ENCODE results near the gene MRPL3. TPM values are rescaled to one million over a fixed set of nuclear protein-coding genes. Genes with fewer than 3 reads are reported as not detected.
A peak's percentile ranks its signal among the peaks of the same experiment; 100 is the strongest.

Gene MRPL3
- polyA plus RNA-seq, 2 of the 4 experiments (the other 2 are of a cell fraction): 108 to 215 TPM

GRCh38 chr3:131543714-131544113 is 40.9 kb upstream of the MRPL3 start:
- FAIRE-seq (no peak), ATAC-seq (peak; percentile 68 to 89; a peak in 5 of 6 replicates), DNase-seq (ENCODE audit: low read depth in 1 of 2, low spot score in 1 of 2) (peak in 1 of 2 experiments; percentile 73)
- H3K9me3 ChIP-seq: no peaks in the 10 kb centered on the region
- ChIA-PET POLR2A (no interaction called here), CTCF (interaction anchor here (0.6 to 1.8 kb wide), 2 partner anchors 15 to 486 kb away, joined by 3 to 4 read pairs; no protein-coding TSS in a partner anchor)
- peaks cover 13% of the 10 kb centered on the region; the same call in 2 of the 3 replicates for H3K4me1 ChIP-seq
- TF ChIP-seq, protein P1, sequence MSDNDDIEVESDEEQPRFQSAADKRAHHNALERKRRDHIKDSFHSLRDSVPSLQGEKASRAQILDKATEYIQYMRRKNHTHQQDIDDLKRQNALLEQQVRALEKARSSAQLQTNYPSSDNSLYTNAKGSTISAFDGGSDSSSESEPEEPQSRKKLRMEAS (IDR thresholded peaks at IDR 0.05): peak; percentile 46
- TF ChIP-seq NFE2L2 (conservative IDR thresholded peaks at IDR 0.05; ENCODE audit: low read length) (0 out of 2 replicates have a peak, but pooled peaks have one; percentile 20), KDM5A (IDR thresholded peaks at IDR 0.05) (no peak), MAFK (IDR thresholded peaks at IDR 0.05; ENCODE audit: partially characterized antibody) (peak; percentile 90), FOSL2 (IDR thresholded peaks at IDR 0.05) (no peak), FOSL2 (CRISPR knock-in tag; IDR thresholded peaks at IDR 0.05) (no peak), CBX8 (IDR thresholded peaks at IDR 0.05) (no peak)
- no peak overlapping the region for H3K4me3 ChIP-seq
- H3K27ac ChIP-seq: peak overlapping the region; percentile 42 to 79
- H3K4me2 ChIP-seq: peak overlapping the region; percentile 25

- WGBS (ENCODE audit: missing lambda C conversion rate): 86% methylated on average over 1 of the region's 1 CpG
- ChIA-PET CTCF (no interaction called here), POLR2A (no interaction called here)
- FAIRE-seq (no peak), DNase-seq (ENCODE audit: low read depth in 1 of 2, low spot score in 1 of 2) (no peak), ATAC-seq (no peak)
- TF ChIP-seq, protein P2, sequence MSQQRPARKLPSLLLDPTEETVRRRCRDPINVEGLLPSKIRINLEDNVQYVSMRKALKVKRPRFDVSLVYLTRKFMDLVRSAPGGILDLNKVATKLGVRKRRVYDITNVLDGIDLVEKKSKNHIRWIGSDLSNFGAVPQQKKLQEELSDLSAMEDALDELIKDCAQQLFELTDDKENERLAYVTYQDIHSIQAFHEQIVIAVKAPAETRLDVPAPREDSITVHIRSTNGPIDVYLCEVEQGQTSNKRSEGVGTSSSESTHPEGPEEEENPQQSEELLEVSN (IDR thresholded peaks at IDR 0.05; ENCODE audit: borderline replicate concordance, low read depth): no peak
- TF ChIP-seq HOXB5 (CRISPR knock-in tag; IDR thresholded peaks at IDR 0.05) (no peak), CBX8 (IDR thresholded peaks at IDR 0.05) (no peak), GATA3 (IDR thresholded peaks at IDR 0.05; ENCODE audit: borderline replicate concordance) (no peak), RARB (CRISPR knock-in tag; IDR thresholded peaks at IDR 0.05) (no peak), MYC (IDR thresholded peaks at IDR 0.05; ENCODE audit: borderline replicate concordance, low read length) (no peak), BCL3 (IDR thresholded peaks at IDR 0.05) (no peak), BHLHE40 (IDR thresholded peaks at IDR 0.05; ENCODE audit: low read depth, low read length) (no peak), TFCP2L1 (CRISPR knock-in tag; IDR thresholded peaks at IDR 0.05) (no peak), CHD2 (IDR thresholded peaks at IDR 0.05; ENCODE audit: low read length, partially characterized antibody) (no peak), ZFP36 (IDR thresholded peaks at IDR 0.05; ENCODE audit: borderline replicate concordance, partially characterized antibody) (no peak), RCOR1 (IDR thresholded peaks at IDR 0.05; ENCODE audit: low read depth, low read length) (no peak), ZSCAN20 (CRISPR knock-in tag; IDR thresholded peaks at IDR 0.05) (no peak), JUNB (IDR thresholded peaks at IDR 0.05) (no peak), CEBPB (IDR thresholded peaks at IDR 0.05) (no peak), HDAC2 (IDR thresholded peaks at IDR 0.05) (no peak), RAD21 (conservative IDR thresholded peaks at IDR 0.05 in 1 of 2, IDR thresholded peaks at IDR 0.05 in 1 of 2) (no peak), CBX2 (IDR thresholded peaks at IDR 0.05; ENCODE audit: borderline replicate concordance, low read depth) (no peak), NFE2L2 (conservative IDR thresholded peaks at IDR 0.05; ENCODE audit: low read length) (no peak), FOSB (CRISPR knock-in tag; IDR thresholded peaks at IDR 0.05) (no peak)
- H3K4me1 ChIP-seq: peaks cover 13% of the 10 kb centered on the region; the same call in 2 of the 3 replicates
- H3K4me3 ChIP-seq: no peak overlapping the region
- no peaks in the 10 kb centered on the region for H3K9me3 ChIP-seq
- no peak overlapping the region for H3K4me2 ChIP-seq
- no peak overlapping the region for H3K27ac ChIP-seq
Observed at GRCh38 chr3:131541288-131541687, 38.5 kb upstream of the MRPL3 start.

DNA sequence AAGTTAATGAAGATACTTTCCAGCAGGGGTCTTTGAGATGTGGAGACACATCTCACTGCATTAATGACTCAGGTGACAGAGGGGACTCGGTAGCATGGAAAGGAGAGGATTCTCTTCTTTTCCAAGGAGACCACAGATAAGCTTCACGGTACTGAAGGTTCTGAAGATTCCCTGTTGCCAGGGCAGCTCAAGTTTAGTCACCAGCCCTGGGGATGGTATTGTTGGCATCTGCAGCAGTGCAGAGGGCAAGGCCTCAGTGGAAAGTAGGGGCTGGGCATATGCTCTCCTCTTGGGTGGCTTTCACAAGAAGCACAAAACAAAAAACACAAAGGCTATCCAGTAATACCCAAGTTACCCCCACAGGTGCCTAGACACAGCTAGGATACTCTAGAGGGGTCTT is 38.0 kb upstream of the MRPL3 start:
- no peak overlapping the region for H3K4me2 ChIP-seq
- ATAC-seq (no peak), FAIRE-seq (no peak), DNase-seq (ENCODE audit: low read depth in 1 of 2, low spot score in 1 of 2) (no peak)
- TF ChIP-seq TFCP2L1 (CRISPR knock-in tag; IDR thresholded peaks at IDR 0.05) (no peak), RNF2 (IDR thresholded peaks at IDR 0.05; ENCODE audit: borderline replicate concordance, low read depth) (no peak), POLR2AphosphoS2 (conservative IDR thresholded peaks at IDR 0.05; ENCODE audit: low read length) (no peak)
- H3K4me1 ChIP-seq: peaks cover 13% of the 10 kb centered on the region; the same call in 2 of the 3 replicates
- no peak overlapping the region for H3K27ac ChIP-seq
- WGBS (ENCODE audit: missing lambda C conversion rate): 94% methylated on average over 2 of the region's 2 CpGs
- ChIA-PET POLR2A (no interaction called here), CTCF (no interaction called here)
- H3K9me3 ChIP-seq: no peaks in the 10 kb centered on the region
- no peak overlapping the region for H3K4me3 ChIP-seq

Data from A549 (cell line).